Mucosa of stomach (tissue), 1 donor: ENCODE measurements around the gene FBXW12.

ENCODE experiments used
- H3K27me3 ChIP-seq: one replicate; pipeline ENCODE4 v1.7.0; 2013; ENCODE audit warnings: mild to moderate bottlenecking, low read length; ENCODE audit not compliant: control insufficient read depth, insufficient read depth
- H3K36me3 ChIP-seq: one replicate; pipeline ENCODE4 v1.7.0; 2013; ENCODE audit warnings: low read length; ENCODE audit not compliant: control insufficient read depth, insufficient read depth
- H3K4me1 ChIP-seq: one replicate; pipeline ENCODE4 v1.7.0; 2013; ENCODE audit warnings: mild to moderate bottlenecking, low read length; ENCODE audit not compliant: control insufficient read depth, insufficient read depth
- H3K4me3 ChIP-seq: one replicate; pipeline ENCODE4 v1.7.0; 2013; ENCODE audit warnings: low read length
- H3K9ac ChIP-seq: one replicate; pipeline ENCODE4 v1.7.0; 2013; ENCODE audit warnings: mild to moderate bottlenecking, low read length, moderate library complexity
- H3K9me3 ChIP-seq: one replicate; pipeline ENCODE4 v1.7.0; 2013; ENCODE audit warnings: mild to moderate bottlenecking, low read length, moderate library complexity; ENCODE audit not compliant: control insufficient read depth
- donor health status: Pancreatic carcinoma.

The FBXW12 gene

GRCh38 chr3:48352546-48352945 is 19.5 kb upstream of the FBXW12 start:
- H3K4me3 ChIP-seq, result no peak overlapping the region
- no peaks in the 10 kb centered on the region for H3K9me3 ChIP-seq
- no peaks in the 10 kb centered on the region for H3K27me3 ChIP-seq
- H3K4me1 ChIP-seq, result no peaks in the 10 kb centered on the region
- H3K36me3 ChIP-seq, result no peaks in the 10 kb centered on the region
- H3K9ac ChIP-seq, result no peak overlapping the region

GRCh38 chr3:48353987-48354386 is 18.0 kb upstream of the FBXW12 start:
- H3K27me3 ChIP-seq, result no peaks in the 10 kb centered on the region
- no peaks in the 10 kb centered on the region for H3K9me3 ChIP-seq
- H3K4me3 ChIP-seq, result no peak overlapping the region
- H3K9ac ChIP-seq, result no peak overlapping the region
- no peaks in the 10 kb centered on the region for H3K4me1 ChIP-seq
- no peaks in the 10 kb centered on the region for H3K36me3 ChIP-seq

- Histone ChIP-seq H3K4me3 (no peak overlapping the region), H3K27me3 (no peaks in the 10 kb centered on the region), H3K9ac (no peak overlapping the region), H3K9me3 (no peaks in the 10 kb centered on the region), H3K36me3 (no peaks in the 10 kb centered on the region), H3K4me1 (no peaks in the 10 kb centered on the region)
Observed at GRCh38 chr3:48356419-48356818, 15.6 kb upstream of the FBXW12 start.

- H3K4me1 ChIP-seq, result no peaks in the 10 kb centered on the region
- no peaks in the 10 kb centered on the region for H3K36me3 ChIP-seq
- H3K9ac ChIP-seq, result no peak overlapping the region
- no peak overlapping the region for H3K4me3 ChIP-seq
- no peaks in the 10 kb centered on the region for H3K27me3 ChIP-seq
- H3K9me3 ChIP-seq, result no peaks in the 10 kb centered on the region
Observed at GRCh38 chr3:48361928-48362327, 10.1 kb upstream of the FBXW12 start.

DNA sequence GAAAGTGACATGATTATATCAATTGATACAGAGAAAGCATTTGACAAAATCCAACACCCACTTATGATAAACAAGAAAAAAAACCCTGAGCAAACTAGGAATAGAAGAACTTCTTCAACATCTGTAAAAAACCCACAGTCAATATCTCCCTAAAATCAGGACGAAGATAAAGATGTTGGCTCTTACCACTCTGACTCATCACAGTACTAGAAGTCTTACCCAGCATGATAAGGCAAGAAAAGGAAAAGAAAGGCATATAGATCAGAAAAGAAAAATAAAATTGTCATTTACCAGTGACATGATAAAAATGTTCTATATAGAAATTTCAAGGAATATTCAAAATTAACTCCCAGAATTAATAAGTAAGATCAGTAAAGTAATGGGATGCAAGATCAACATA is 7.2 kb upstream of the FBXW12 start:
- Histone ChIP-seq H3K36me3 (no peaks in the 10 kb centered on the region), H3K9me3 (no peaks in the 10 kb centered on the region), H3K4me1 (no peaks in the 10 kb centered on the region)

GRCh38 chr3:48367201-48367600 is 4.8 kb upstream of the FBXW12 start:
- Histone ChIP-seq H3K9me3 (no peaks in the 10 kb centered on the region), H3K27me3 (no peaks in the 10 kb centered on the region), H3K4me3 (no peak overlapping the region), H3K9ac (no peak overlapping the region), H3K36me3 (no peaks in the 10 kb centered on the region), H3K4me1 (no peaks in the 10 kb centered on the region)

More for the DNA sequence above, 7.2 kb upstream of the FBXW12 start:
- H3K4me3 ChIP-seq, result no peak overlapping the region
- H3K27me3 ChIP-seq, result no peaks in the 10 kb centered on the region
- H3K9ac ChIP-seq, result no peak overlapping the region

DNA sequence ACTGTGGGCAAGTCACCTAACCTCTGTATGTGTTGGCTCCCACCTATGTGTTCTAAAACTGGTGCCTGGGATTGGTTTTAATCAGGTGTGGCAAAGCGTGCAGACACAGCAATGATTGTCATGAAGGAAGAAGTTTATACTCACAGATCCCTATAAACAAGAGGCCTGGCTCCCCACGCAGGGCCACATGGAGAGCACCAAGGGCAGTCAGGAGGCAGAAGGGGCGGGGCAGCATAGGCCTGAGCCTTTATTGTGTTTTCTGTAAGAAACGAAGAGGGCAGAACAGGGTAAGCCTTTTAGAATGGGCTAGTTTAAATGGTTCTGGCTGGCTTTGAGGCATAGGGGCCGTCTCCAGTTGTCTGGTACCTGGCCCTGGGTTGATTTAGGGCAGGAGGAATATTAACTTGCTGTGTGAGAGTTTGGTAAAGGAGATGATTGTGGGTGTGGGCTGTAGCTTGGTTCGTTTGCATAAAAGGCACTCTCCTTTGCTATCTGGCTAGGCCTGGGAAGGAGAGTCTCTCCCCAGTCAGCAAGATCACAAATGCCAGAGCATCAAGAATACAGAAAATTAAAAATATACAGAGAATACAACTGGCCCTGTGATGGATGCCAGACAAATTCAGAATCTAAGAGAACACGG is 2.2 kb upstream of the FBXW12 start:
- Histone ChIP-seq H3K9ac (no peak overlapping the region), H3K36me3 (no peaks in the 10 kb centered on the region), H3K27me3 (no peaks in the 10 kb centered on the region), H3K4me1 (no peaks in the 10 kb centered on the region), H3K9me3 (no peaks in the 10 kb centered on the region), H3K4me3 (no peak overlapping the region)

DNA sequence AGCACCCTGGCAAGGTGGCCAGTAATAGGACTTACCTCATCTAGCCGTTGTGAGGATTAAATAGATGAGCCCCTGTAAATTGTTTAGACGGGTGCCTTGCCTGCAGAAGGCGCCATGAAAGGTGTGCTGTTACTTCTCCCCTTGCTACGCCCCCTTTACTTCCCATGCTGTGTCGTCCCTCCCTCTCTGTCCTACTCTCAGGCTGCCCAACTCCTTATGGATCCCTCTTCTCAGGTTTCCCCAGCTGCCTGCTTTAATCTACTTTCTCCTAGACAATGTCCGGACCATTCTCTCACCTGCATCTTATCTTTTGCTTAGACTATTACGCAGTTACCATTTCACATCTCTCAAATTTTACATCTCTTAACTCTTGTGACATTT is 1.7 kb upstream of the FBXW12 start:
- Histone ChIP-seq H3K9me3 (no peaks in the 10 kb centered on the region), H3K27me3 (no peaks in the 10 kb centered on the region), H3K4me3 (no peak overlapping the region), H3K4me1 (no peaks in the 10 kb centered on the region), H3K36me3 (no peaks in the 10 kb centered on the region), H3K9ac (no peak overlapping the region)

- no peaks in the 10 kb centered on the region for H3K27me3 ChIP-seq
- H3K9me3 ChIP-seq, result no peaks in the 10 kb centered on the region
- H3K4me3 ChIP-seq, result no peak overlapping the region
- H3K9ac ChIP-seq, result no peak overlapping the region
- no peaks in the 10 kb centered on the region for H3K4me1 ChIP-seq
- no peaks in the 10 kb centered on the region for H3K36me3 ChIP-seq
Observed at GRCh38 chr3:48372377-48372770, 355 bp downstream of the FBXW12 start.

- Histone ChIP-seq H3K36me3 (no peaks in the 10 kb centered on the region), H3K9ac (no peak overlapping the region), H3K9me3 (no peaks in the 10 kb centered on the region), H3K27me3 (no peaks in the 10 kb centered on the region), H3K4me3 (no peak overlapping the region), H3K4me1 (no peaks in the 10 kb centered on the region)
Observed at GRCh38 chr3:48372862-48373435, 930 bp downstream of the FBXW12 start.

DNA sequence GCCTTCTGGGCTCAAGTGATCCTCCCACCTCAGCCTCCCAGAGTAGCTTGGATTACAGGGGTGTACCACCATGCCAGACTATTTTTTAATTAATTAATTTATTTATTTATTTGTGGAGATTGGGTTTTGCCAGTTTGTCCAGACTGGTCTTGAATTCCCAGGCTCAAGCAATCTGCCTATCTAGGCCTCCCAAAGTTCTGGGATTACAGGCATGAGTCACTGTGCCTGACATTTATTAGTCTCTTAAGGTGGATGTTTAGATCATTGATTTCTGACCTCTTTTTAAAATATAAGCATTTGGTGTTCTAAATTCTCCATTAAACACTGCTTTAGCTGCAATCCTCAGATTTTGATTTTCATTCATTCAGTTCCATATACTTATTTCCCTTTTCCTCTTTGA is 15.6 kb downstream of the FBXW12 start:
- H3K4me3 ChIP-seq, result no peak overlapping the region
- H3K36me3 ChIP-seq, result no peaks in the 10 kb centered on the region
- no peaks in the 10 kb centered on the region for H3K27me3 ChIP-seq
- no peaks in the 10 kb centered on the region for H3K9me3 ChIP-seq
- H3K9ac ChIP-seq, result no peak overlapping the region
- H3K4me1 ChIP-seq, result no peaks in the 10 kb centered on the region

DNA sequence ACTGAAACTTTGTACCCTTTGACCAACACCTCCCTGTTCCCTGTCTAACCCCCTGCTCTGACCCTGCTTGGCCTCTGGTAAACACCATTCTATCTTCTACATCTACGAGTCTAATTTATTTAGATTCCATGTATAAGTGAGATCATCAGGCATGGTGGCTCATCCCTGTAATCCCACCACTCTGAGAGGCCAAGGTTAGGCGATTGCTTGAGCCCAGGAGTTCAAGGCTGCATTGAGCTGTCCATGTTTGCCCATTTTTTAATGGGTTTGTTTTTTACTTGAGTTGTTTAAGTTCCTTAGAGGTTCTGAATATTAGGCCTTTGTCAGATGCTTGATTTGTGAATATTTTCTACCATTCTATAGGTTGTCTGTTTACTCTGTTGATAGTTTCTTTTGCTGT is 16.9 kb downstream of the FBXW12 start:
- peaks cover under 1% of the 10 kb centered on the region for H3K27me3 ChIP-seq
- H3K9me3 ChIP-seq, result no peaks in the 10 kb centered on the region
- no peaks in the 10 kb centered on the region for H3K36me3 ChIP-seq
- no peaks in the 10 kb centered on the region for H3K4me1 ChIP-seq
- no peak overlapping the region for H3K4me3 ChIP-seq
- no peak overlapping the region for H3K9ac ChIP-seq

- Histone ChIP-seq H3K4me1 (no peaks in the 10 kb centered on the region), H3K9me3 (no peaks in the 10 kb centered on the region), H3K9ac (no peak overlapping the region)
Observed at GRCh38 chr3:48394391-48394790, 22.4 kb downstream of the FBXW12 start.

More at GRCh38 chr3:48394391-48394790, 22.4 kb downstream of the FBXW12 start:
- Histone ChIP-seq H3K4me3 (no peak overlapping the region), H3K36me3 (no peaks in the 10 kb centered on the region), H3K27me3 (peaks cover 13% of the 10 kb centered on the region)
